GM23338 (cell line): ENCODE results near the gene SRGAP3. TPM values are rescaled to one million over a fixed set of nuclear protein-coding genes. Genes with fewer than 3 reads are reported as not detected.

ENCODE experiments used
- ATAC-seq: fragments of 200-7000 bp; cut with Tn5 transposase; 3 replicates; pipeline ENCODE4 v1.9.1; 2020
- DNase-seq: peaks from one replicate; pipeline ENCODE4 v3.0.0-alpha.2; 2015; ENCODE audit warnings: low spot score
- H2AFZ ChIP-seq: fragments of 200-600 bp; sonication (generic); 2 replicates; pipeline ENCODE4 v1.8.0; 2016; ENCODE audit warnings: antibody characterized with exemption, mild to moderate bottlenecking, moderate library complexity
- H3F3A ChIP-seq: fragments of 200-600 bp; sonication (generic); replicated peaks from 2 replicates; pipeline ENCODE4 v1.8.0; 2017; ENCODE audit warnings: antibody characterized with exemption, mixed run types, low read depth
- H3K27ac ChIP-seq: fragments of 200-600 bp; sonication (generic); 2 replicates; pipeline ENCODE4 v1.6.1; 2016; ENCODE audit warnings: low read depth
- H3K27me3 ChIP-seq: fragments of 200-600 bp; sonication (generic); 2 replicates; pipeline ENCODE4 v1.8.0; 2016; ENCODE audit warnings: mild to moderate bottlenecking, mixed run types, moderate library complexity; ENCODE audit not compliant: insufficient read depth
- H3K36me3 ChIP-seq: fragments of 200-600 bp; sonication (generic); 2 replicates; pipeline ENCODE4 v1.8.0; 2016; ENCODE audit warnings: mild to moderate bottlenecking; ENCODE audit not compliant: insufficient read depth
- H3K4me1 ChIP-seq: fragments of 200-600 bp; sonication (generic); 2 replicates; pipeline ENCODE4 v1.8.0; 2016; ENCODE audit warnings: mild to moderate bottlenecking, moderate library complexity; ENCODE audit not compliant: insufficient read depth
- H3K4me2 ChIP-seq: fragments of 200-600 bp; sonication (generic); 2 replicates; pipeline ENCODE4 v1.7.1; 2017; ENCODE audit warnings: mixed run types
- H3K4me3 ChIP-seq: fragments of 200-600 bp; sonication (generic); 2 replicates; pipeline ENCODE4 v1.6.1; 2016; ENCODE audit warnings: mixed run types
- H3K79me2 ChIP-seq: fragments of 200-600 bp; sonication (generic); replicated peaks from 2 replicates; pipeline ENCODE4 v1.8.0; 2017; ENCODE audit warnings: mild to moderate bottlenecking; ENCODE audit not compliant: insufficient read depth
- H3K9me2 ChIP-seq: fragments of 200-600 bp; sonication (generic); 2 replicates; pipeline ENCODE4 v1.8.0; 2017; ENCODE audit not compliant: insufficient read depth
- H4K20me1 ChIP-seq: fragments of 200-600 bp; sonication (generic); replicated peaks from 2 replicates; pipeline ENCODE4 v1.8.0; 2017; ENCODE audit warnings: mild to moderate bottlenecking; ENCODE audit not compliant: insufficient read depth
- H3K27ac Mint-ChIP-seq: 2 replicates; pipeline ENCODE4 v1.8.0; 2020; ENCODE audit warnings: inconsistent platforms, mild to moderate bottlenecking, moderate library complexity, mixed read lengths
- H3K27me3 Mint-ChIP-seq: 3 replicates; pipeline ENCODE4 v1.8.0; 2022; ENCODE audit warnings: low read depth, mild to moderate bottlenecking, moderate library complexity, mixed read lengths, inconsistent platforms; ENCODE audit not compliant: insufficient read depth, poor library complexity
- H3K36me3 Mint-ChIP-seq: 3 replicates; pipeline ENCODE4 v1.8.0; 2021; ENCODE audit warnings: low read depth, mild to moderate bottlenecking, inconsistent platforms, moderate library complexity, mixed read lengths
- H3K4me1 Mint-ChIP-seq: 3 replicates; pipeline ENCODE4 v1.8.0; 2020; ENCODE audit warnings: mild to moderate bottlenecking, inconsistent platforms, mixed read lengths
- H3K4me3 Mint-ChIP-seq: 3 replicates; pipeline ENCODE4 v1.8.0; 2021; ENCODE audit warnings: moderate library complexity, mild to moderate bottlenecking, inconsistent platforms, mixed read lengths
- H3K9me3 Mint-ChIP-seq: 3 replicates; pipeline ENCODE4 v1.8.0; 2020; ENCODE audit warnings: moderate library complexity, mild to moderate bottlenecking, inconsistent platforms, mixed read lengths
- EZH2 ChIP-seq: fragments of 200-600 bp; sonication (generic); IDR thresholded peaks from one replicate; pipeline ENCODE4 v1.8.0; 2017; ENCODE audit warnings: antibody characterized with exemption, mild to moderate bottlenecking, low read depth; ENCODE audit not compliant: unreplicated experiment
- EZH2phosphoT487 ChIP-seq: fragments of 200-600 bp; sonication (generic); IDR thresholded peaks from one replicate; pipeline ENCODE4 v1.8.1; 2018; ENCODE audit warnings: antibody characterized with exemption; ENCODE audit not compliant: unreplicated experiment
- JUNB ChIP-seq: IDR thresholded peaks from one replicate; pipeline ENCODE4 v1.6.1; 2016; ENCODE audit warnings: antibody characterized with exemption; ENCODE audit not compliant: unreplicated experiment
- POLR2AphosphoS5 ChIP-seq: IDR thresholded peaks from 2 replicates; pipeline ENCODE4 v1.6.1; 2016; ENCODE audit warnings: antibody characterized with exemption, low read depth
- STAT1 ChIP-seq: IDR thresholded peaks from one replicate; pipeline ENCODE4 v1.6.1; 2016; ENCODE audit warnings: antibody characterized with exemption; ENCODE audit not compliant: unreplicated experiment
- ZNF331 ChIP-seq: fragments of 250-450 bp; sonication (Bioruptor Pico); IDR thresholded peaks from 2 replicates; pipeline ENCODE4 v1.5.0; 2020; ENCODE audit warnings: low read depth, mild to moderate bottlenecking, moderate library complexity
- polyA plus RNA-seq: library from polyadenylated mRNA; unstranded; fragments of >200 nt; fragmentation: Nextera tagmentation; extraction: Ambion mirVana; gene quantifications from 2 replicates; pipeline ENCODE4 v1.2.1, GENCODE V29; 2016
- total RNA-seq: library from RNA; depleted of rRNA; stranded (reverse); fragments of >200 nt; shearing (Covaris generic); gene quantifications from 2 replicates; pipeline ENCODE4 v1.2.3, GENCODE V29; 2014
- TF ChIP-seq, protein P1 (sequence below): IDR thresholded peaks from one replicate; pipeline ENCODE4 v1.6.1; 2018; ENCODE audit warnings: antibody characterized with exemption; ENCODE audit not compliant: unreplicated experiment
- TF ChIP-seq, protein P2 (sequence below), 2 experiments: fragments of 200-600 bp in 1 of 2; sonication (generic) in 1 of 2; conservative IDR thresholded peaks; 2 replicates each; pipeline versions ENCODE4 v1.5.1 to v1.6.1; 2016 to 2017; ENCODE audit warnings: antibody characterized with exemption in 2 of 2, low read depth in 2 of 2, mild to moderate bottlenecking in 2 of 2, moderate library complexity in 1 of 2
- TF ChIP-seq, protein P3 (sequence below): fragments of 250-450 bp; sonication (Bioruptor Pico); IDR thresholded peaks from 2 replicates; pipeline ENCODE4 v1.5.0; 2020; ENCODE audit warnings: mild to moderate bottlenecking, moderate library complexity

SRGAP3 gene
- total and polyA plus RNA-seq, 2 experiments from 2014 or later: 6.4 to 9.4 TPM

DNA sequence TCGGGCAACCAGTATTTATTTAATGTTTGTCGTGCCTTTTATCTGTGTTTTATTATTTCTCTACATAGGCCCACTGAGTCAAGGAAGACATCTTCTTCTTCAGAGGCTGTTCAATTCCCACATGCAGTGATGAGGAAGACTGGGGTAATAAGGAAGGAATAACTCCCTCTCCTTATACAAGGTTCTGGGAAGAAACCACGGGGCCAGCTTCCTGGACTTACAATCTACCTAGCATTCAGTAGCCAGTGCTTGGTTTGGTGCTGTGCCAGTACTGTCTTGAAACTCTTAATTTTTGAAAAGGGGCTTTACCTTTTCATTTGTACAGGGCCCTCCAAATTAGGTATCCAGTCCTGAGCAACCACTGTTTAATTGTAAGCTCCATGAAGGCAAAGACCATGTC is 51.2 kb downstream of the SRGAP3 start (continued):
- TF ChIP-seq, protein P1, sequence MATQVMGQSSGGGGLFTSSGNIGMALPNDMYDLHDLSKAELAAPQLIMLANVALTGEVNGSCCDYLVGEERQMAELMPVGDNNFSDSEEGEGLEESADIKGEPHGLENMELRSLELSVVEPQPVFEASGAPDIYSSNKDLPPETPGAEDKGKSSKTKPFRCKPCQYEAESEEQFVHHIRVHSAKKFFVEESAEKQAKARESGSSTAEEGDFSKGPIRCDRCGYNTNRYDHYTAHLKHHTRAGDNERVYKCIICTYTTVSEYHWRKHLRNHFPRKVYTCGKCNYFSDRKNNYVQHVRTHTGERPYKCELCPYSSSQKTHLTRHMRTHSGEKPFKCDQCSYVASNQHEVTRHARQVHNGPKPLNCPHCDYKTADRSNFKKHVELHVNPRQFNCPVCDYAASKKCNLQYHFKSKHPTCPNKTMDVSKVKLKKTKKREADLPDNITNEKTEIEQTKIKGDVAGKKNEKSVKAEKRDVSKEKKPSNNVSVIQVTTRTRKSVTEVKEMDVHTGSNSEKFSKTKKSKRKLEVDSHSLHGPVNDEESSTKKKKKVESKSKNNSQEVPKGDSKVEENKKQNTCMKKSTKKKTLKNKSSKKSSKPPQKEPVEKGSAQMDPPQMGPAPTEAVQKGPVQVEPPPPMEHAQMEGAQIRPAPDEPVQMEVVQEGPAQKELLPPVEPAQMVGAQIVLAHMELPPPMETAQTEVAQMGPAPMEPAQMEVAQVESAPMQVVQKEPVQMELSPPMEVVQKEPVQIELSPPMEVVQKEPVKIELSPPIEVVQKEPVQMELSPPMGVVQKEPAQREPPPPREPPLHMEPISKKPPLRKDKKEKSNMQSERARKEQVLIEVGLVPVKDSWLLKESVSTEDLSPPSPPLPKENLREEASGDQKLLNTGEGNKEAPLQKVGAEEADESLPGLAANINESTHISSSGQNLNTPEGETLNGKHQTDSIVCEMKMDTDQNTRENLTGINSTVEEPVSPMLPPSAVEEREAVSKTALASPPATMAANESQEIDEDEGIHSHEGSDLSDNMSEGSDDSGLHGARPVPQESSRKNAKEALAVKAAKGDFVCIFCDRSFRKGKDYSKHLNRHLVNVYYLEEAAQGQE: no peak
- TF ChIP-seq JUNB: no peak
- TF ChIP-seq, protein P2, sequence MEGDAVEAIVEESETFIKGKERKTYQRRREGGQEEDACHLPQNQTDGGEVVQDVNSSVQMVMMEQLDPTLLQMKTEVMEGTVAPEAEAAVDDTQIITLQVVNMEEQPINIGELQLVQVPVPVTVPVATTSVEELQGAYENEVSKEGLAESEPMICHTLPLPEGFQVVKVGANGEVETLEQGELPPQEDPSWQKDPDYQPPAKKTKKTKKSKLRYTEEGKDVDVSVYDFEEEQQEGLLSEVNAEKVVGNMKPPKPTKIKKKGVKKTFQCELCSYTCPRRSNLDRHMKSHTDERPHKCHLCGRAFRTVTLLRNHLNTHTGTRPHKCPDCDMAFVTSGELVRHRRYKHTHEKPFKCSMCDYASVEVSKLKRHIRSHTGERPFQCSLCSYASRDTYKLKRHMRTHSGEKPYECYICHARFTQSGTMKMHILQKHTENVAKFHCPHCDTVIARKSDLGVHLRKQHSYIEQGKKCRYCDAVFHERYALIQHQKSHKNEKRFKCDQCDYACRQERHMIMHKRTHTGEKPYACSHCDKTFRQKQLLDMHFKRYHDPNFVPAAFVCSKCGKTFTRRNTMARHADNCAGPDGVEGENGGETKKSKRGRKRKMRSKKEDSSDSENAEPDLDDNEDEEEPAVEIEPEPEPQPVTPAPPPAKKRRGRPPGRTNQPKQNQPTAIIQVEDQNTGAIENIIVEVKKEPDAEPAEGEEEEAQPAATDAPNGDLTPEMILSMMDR (conservative IDR thresholded peaks at IDR 0.05; ENCODE audit: low read depth in 2 of 2): no peak
- no peak for TF ChIP-seq POLR2AphosphoS5
- no peak for TF ChIP-seq EZH2
- no peak for TF ChIP-seq ZNF331 (CRISPR knock-in tag)
- TF ChIP-seq EZH2phosphoT487: no peak

DNA sequence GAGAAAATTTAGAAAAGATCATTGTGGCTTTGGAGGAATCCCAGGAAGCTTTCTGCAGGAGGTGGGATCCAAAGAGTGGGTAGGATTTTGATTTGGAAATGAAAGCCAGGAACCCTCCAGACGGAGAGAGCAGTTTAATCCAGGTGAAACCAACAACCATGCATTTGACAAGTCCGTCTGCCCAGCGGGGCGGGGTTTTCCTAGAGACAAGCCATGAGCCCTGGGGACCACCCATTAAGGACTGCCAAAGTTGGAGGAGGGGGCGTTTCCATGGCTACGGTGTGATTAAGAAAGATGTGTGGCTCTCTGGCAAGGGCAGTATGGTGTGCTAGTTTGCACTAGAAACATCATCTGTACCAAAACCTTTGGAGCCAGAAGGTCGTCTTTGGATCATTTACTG is 53.4 kb downstream of the SRGAP3 start:
- Mint-ChIP-seq H3K4me1 (peaks cover 38% of the 10 kb centered on the region), H3K36me3 (no peaks in the 10 kb centered on the region; the same call in 2 of the 3 replicates), H3K27me3 (peaks cover 6% of the 10 kb centered on the region), H3K9me3 (no peaks in the 10 kb centered on the region; the same call in 2 of the 3 replicates), H3K4me3 (no peak overlapping the region), H3K27ac (no peak overlapping the region)
- H3K27me3 ChIP-seq: no peaks in the 10 kb centered on the region
- ATAC-seq: peak; percentile 73
- H2AFZ ChIP-seq: no peak overlapping the region
- no peaks in the 10 kb centered on the region for H3K36me3 ChIP-seq
- H3K9me2 ChIP-seq: peaks cover 8% of the 10 kb centered on the region; the same call in 1 of the 2 replicates
- no peaks in the 10 kb centered on the region for H3K79me2 ChIP-seq
- peaks cover 36% of the 10 kb centered on the region for H3K4me1 ChIP-seq
- H4K20me1 ChIP-seq: no peaks in the 10 kb centered on the region
- H3K4me2 ChIP-seq: peak overlapping the region; percentile 9; the same call in 1 of the 2 replicates
- peak; percentile 95 for DNase-seq
- H3F3A ChIP-seq: no peaks in the 10 kb centered on the region
- no peak overlapping the region for H3K4me3 ChIP-seq
- no peak overlapping the region for H3K27ac ChIP-seq
- TF ChIP-seq, protein P1: no peak
- TF ChIP-seq STAT1: no peak
- no peak for TF ChIP-seq EZH2
- no peak for TF ChIP-seq EZH2phosphoT487
- TF ChIP-seq, protein P3, sequence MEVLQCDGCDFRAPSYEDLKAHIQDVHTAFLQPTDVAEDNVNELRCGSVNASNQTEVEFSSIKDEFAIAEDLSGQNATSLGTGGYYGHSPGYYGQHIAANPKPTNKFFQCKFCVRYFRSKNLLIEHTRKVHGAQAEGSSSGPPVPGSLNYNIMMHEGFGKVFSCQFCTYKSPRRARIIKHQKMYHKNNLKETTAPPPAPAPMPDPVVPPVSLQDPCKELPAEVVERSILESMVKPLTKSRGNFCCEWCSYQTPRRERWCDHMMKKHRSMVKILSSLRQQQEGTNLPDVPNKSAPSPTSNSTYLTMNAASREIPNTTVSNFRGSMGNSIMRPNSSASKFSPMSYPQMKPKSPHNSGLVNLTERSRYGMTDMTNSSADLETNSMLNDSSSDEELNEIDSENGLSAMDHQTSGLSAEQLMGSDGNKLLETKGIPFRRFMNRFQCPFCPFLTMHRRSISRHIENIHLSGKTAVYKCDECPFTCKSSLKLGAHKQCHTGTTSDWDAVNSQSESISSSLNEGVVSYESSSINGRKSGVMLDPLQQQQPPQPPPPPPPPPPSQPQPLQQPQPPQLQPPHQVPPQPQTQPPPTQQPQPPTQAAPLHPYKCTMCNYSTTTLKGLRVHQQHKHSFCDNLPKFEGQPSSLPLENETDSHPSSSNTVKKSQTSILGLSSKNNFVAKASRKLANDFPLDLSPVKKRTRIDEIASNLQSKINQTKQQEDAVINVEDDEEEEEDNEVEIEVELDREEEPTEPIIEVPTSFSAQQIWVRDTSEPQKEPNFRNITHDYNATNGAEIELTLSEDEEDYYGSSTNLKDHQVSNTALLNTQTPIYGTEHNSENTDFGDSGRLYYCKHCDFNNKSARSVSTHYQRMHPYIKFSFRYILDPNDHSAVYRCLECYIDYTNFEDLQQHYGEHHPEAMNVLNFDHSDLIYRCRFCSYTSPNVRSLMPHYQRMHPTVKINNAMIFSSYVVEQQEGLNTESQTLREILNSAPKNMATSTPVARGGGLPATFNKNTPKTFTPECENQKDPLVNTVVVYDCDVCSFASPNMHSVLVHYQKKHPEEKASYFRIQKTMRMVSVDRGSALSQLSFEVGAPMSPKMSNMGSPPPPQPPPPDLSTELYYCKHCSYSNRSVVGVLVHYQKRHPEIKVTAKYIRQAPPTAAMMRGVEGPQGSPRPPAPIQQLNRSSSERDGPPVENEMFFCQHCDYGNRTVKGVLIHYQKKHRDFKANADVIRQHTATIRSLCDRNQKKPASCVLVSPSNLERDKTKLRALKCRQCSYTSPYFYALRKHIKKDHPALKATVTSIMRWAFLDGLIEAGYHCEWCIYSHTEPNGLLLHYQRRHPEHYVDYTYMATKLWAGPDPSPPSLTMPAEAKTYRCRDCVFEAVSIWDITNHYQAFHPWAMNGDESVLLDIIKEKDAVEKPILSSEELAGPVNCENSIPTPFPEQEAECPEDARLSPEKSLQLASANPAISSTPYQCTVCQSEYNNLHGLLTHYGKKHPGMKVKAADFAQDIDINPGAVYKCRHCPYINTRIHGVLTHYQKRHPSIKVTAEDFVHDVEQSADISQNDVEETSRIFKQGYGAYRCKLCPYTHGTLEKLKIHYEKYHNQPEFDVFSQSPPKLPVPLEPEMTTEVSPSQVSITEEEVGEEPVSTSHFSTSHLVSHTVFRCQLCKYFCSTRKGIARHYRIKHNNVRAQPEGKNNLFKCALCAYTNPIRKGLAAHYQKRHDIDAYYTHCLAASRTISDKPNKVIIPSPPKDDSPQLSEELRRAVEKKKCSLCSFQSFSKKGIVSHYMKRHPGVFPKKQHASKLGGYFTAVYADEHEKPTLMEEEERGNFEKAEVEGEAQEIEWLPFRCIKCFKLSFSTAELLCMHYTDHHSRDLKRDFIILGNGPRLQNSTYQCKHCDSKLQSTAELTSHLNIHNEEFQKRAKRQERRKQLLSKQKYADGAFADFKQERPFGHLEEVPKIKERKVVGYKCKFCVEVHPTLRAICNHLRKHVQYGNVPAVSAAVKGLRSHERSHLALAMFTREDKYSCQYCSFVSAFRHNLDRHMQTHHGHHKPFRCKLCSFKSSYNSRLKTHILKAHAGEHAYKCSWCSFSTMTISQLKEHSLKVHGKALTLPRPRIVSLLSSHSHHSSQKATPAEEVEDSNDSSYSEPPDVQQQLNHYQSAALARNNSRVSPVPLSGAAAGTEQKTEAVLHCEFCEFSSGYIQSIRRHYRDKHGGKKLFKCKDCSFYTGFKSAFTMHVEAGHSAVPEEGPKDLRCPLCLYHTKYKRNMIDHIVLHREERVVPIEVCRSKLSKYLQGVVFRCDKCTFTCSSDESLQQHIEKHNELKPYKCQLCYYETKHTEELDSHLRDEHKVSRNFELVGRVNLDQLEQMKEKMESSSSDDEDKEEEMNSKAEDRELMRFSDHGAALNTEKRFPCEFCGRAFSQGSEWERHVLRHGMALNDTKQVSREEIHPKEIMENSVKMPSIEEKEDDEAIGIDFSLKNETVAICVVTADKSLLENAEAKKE (CRISPR knock-in tag): no peak
- TF ChIP-seq ZNF331 (CRISPR knock-in tag): no peak
